ENCODE data around the gene JAK1. TPM values are rescaled to one million over a fixed set of nuclear protein-coding genes. Genes with fewer than 3 reads are reported as not detected.
A peak's percentile ranks its signal among the peaks of the same experiment; 100 is the strongest.

The JAK1 gene
- total and polyA plus RNA-seq, 3 donors from 2014 or later, result 100 to 142 (median 117) TPM

DNA sequence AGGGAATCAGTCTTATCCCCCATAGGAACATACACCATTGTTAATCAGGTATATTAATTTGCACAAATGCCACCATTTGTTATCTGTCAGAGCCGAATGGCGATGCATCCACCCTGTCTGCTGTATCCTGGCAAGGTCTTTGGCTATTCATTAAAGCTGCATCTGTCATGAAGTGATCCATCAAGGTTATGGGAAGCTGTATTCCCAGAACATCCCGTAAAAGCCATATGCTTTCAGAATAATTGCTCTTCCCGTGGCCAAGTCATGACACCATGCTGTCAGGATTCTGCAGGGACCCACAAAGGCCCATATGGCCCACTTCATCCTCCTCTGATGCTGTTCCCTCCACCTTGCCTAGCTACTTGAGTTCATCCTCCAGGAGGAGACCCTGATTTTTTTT is 117.5 kb downstream of the JAK1 start:
- intact Hi-C loops (cut with DNase I; ENCODE audit: low total_unique reads), result no loop called here
- no peak for TF ChIP-seq POLR2A (IDR thresholded peaks at IDR 0.05)
- TF ChIP-seq, protein P1, sequence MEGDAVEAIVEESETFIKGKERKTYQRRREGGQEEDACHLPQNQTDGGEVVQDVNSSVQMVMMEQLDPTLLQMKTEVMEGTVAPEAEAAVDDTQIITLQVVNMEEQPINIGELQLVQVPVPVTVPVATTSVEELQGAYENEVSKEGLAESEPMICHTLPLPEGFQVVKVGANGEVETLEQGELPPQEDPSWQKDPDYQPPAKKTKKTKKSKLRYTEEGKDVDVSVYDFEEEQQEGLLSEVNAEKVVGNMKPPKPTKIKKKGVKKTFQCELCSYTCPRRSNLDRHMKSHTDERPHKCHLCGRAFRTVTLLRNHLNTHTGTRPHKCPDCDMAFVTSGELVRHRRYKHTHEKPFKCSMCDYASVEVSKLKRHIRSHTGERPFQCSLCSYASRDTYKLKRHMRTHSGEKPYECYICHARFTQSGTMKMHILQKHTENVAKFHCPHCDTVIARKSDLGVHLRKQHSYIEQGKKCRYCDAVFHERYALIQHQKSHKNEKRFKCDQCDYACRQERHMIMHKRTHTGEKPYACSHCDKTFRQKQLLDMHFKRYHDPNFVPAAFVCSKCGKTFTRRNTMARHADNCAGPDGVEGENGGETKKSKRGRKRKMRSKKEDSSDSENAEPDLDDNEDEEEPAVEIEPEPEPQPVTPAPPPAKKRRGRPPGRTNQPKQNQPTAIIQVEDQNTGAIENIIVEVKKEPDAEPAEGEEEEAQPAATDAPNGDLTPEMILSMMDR (IDR thresholded peaks at IDR 0.05), result no peak
- H3K4me3 ChIP-seq, result no peak overlapping the region
- H3K27ac ChIP-seq, result no peak overlapping the region
- H3K36me3 ChIP-seq (ENCODE audit: low read depth, missing control alignments), result no peaks in the 10 kb centered on the region
- H3K27me3 ChIP-seq, result no peaks in the 10 kb centered on the region
- no peaks in the 10 kb centered on the region for H3K4me1 ChIP-seq
- DNase-seq, result no peak
- 81 to 84% methylated on average over 4 of the region's 4 CpGs for WGBS, 2 donors
- H3K9me3 ChIP-seq, result no peaks in the 10 kb centered on the region

DNA sequence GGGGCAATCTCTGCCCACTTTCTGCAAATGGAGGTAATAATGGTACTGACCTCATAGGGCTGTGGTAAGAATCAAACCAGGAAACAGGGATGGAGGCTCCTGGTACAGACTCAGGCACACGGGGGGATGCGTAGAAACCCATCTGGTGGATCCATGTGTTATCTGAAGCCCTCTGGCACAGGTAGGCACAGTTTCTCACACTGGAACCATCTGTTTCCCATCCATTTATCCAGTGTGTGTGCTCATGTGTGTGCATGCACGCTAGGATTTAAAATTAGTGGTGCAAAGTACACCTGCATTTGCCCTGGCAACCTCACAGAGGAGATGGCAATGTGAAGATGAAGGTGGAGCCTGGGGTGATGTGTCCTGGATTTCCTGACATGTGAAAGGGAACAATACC is 118.2 kb downstream of the JAK1 start:
- DNase-seq, result peak; percentile 10
- H3K27me3 ChIP-seq, result no peaks in the 10 kb centered on the region
- H3K27ac ChIP-seq, result no peak overlapping the region
- no peak for TF ChIP-seq POLR2A (IDR thresholded peaks at IDR 0.05)
- TF ChIP-seq, protein P1 (IDR thresholded peaks at IDR 0.05), result no peak
- no peaks in the 10 kb centered on the region for H3K9me3 ChIP-seq
- no peaks in the 10 kb centered on the region for H3K4me1 ChIP-seq
- intact Hi-C loops (cut with DNase I; ENCODE audit: low total_unique reads), result no loop called here
- no peaks in the 10 kb centered on the region for H3K36me3 ChIP-seq (ENCODE audit: low read depth, missing control alignments)
- H3K4me3 ChIP-seq, result no peak overlapping the region
- 100% methylated on average over 1 to 3 of the region's 3 CpGs for WGBS, 2 donors

- no peaks in the 10 kb centered on the region for H3K9me3 ChIP-seq
- TF ChIP-seq, protein P1 (IDR thresholded peaks at IDR 0.05), result no peak
- no peak for TF ChIP-seq POLR2A (IDR thresholded peaks at IDR 0.05)
- H3K4me1 ChIP-seq, result no peaks in the 10 kb centered on the region
- no peak for DNase-seq
- 90% methylated on average over 4 of the region's 4 CpGs for WGBS, 2 donors
- intact Hi-C loops (cut with DNase I; ENCODE audit: low total_unique reads), result no loop called here
- no peak overlapping the region for H3K27ac ChIP-seq
- no peaks in the 10 kb centered on the region for H3K36me3 ChIP-seq (ENCODE audit: low read depth, missing control alignments)
- no peaks in the 10 kb centered on the region for H3K27me3 ChIP-seq
- no peak overlapping the region for H3K4me3 ChIP-seq
Observed at GRCh38 chr1:64847666-64848065, 118.7 kb downstream of the JAK1 start.

DNA sequence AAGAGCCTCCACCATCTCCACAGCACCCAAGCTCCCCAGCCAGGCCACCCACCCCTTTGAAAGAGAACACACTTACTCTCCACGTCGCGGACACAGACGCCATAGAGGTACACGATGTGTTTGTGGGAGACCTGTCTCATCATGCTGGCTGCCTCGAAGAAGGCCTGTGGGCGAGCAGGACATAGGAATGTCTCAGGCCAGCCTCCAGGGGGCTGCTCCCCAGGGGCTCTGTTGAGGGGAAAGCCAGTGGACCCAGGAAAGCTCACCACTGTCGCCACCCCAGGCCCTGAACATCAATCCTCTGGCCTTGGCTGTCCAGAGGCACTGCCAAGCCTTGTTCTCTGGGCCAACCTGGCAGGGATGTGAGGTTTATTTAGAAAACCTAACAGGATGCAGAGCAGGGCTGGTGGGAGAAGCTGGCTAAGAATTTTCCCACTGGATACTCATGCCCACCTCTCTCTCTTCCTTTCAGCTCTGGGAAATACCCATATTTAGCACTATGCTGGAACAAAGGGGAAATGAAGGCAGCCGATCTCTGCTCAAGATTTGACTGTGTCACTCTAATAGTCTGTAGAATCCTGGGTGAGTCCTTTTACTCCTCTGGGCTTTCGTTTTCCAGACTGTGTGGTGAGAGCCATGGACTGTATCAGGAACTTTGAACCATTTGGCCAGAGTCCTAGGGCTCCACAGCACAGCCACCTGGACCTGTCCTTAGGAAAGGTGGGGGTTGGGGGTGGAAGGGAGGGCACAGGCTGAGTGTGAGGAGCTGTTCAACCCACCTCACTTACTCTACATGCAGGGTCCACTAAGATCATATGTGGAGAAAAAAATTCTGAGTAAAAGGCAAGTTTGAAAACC is 119.5 kb downstream of the JAK1 start:
- WGBS, 2 donors, result 85 to 93% methylated on average over 10 of the region's 10 CpGs
- Histone ChIP-seq H3K4me1 (no peaks in the 10 kb centered on the region), H3K9me3 (no peaks in the 10 kb centered on the region), H3K36me3 (ENCODE audit: low read depth, missing control alignments) (no peaks in the 10 kb centered on the region), H3K27me3 (no peaks in the 10 kb centered on the region), H3K27ac (no peak overlapping the region), H3K4me3 (no peak overlapping the region)
- intact Hi-C loops (cut with DNase I; ENCODE audit: low total_unique reads), result no loop called here
- TF ChIP-seq POLR2A (IDR thresholded peaks at IDR 0.05), result no peak
- TF ChIP-seq, protein P1 (IDR thresholded peaks at IDR 0.05), result no peak
- no peak for DNase-seq
